Measurements from ENCODE around the gene KCNH1. TPM values are rescaled to one million over a fixed set of nuclear protein-coding genes. Genes with fewer than 3 reads are reported as not detected.

KCNH1 gene
- total and polyA plus RNA-seq, 10 of the 15 experiments (the other 5 are each of a cell fraction or from before 2014, with no cell fraction given) = 0.02 to 0.04 (median 0.04) TPM; not detected in 7

DNA sequence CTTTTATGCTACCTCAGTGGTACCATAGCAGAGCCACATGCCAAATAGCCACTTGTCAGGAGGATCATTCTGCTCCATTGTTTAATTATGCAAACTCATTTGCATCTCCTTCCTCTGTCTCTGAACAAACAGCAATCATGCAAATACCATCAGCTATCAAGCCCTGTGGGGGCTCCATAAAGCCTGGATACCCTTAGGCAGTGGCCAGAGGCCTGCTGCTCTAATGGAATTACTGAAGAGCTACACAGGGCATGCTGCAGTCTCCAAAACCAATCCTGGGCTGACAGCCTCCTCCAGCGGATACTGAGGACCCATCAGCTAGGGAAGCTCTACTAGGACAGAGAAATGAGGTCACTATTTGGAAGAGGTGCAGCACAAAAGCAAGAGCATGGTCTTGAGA is 376.3 kb downstream of the KCNH1 start:
- no peaks in the 10 kb centered on the region for H3K9me3 ChIP-seq (replicated peaks; ENCODE audit: control insufficient read depth, insufficient read depth, low read length)
- no peak overlapping the region for H2AFZ ChIP-seq (ENCODE audit: control insufficient read depth, low read depth, low read length)
- no peaks in the 10 kb centered on the region for H3K79me2 ChIP-seq (ENCODE audit: control insufficient read depth, insufficient read depth, low read length)
- H3K27ac ChIP-seq (ENCODE audit: control insufficient read depth, insufficient read depth) = no peak overlapping the region
- no peak overlapping the region for H3K9ac ChIP-seq (ENCODE audit: control insufficient read depth, insufficient read depth, low read length)
- DNase-seq (ENCODE audit: low read depth, low spot score) (no peak), ATAC-seq (no peak), FAIRE-seq (no peak)
- no peaks in the 10 kb centered on the region for H4K20me1 ChIP-seq (ENCODE audit: control insufficient read depth, insufficient read depth)
- no peaks in the 10 kb centered on the region for H3K36me3 ChIP-seq (ENCODE audit: control insufficient read depth in 2 of 2, insufficient read depth in 2 of 2, low read length in 1 of 2)
- in situ Hi-C loops (cut with MboI) (no loop called here), intact Hi-C loops (cut with micrococcal nuclease; ENCODE audit: unreplicated experiment) (no loop called here)
- SMC1A ChIA-PET (ENCODE audit: uncharacterized antibody, unreplicated experiment) = interaction anchor here (0.9 to 1.2 kb wide), 3 partner anchors 11 to 175 kb away, joined by 3 read pairs; no protein-coding TSS in a partner anchor
- WGBS (ENCODE audit: insufficient coverage, insufficient replicate concordance, low lambda C conversion rate, missing lambda C conversion rate) = 23% methylated on average over 1 of the region's 1 CpG
- H3K4me1 ChIP-seq (ENCODE audit: control insufficient read depth, insufficient read depth, low read length) = no peaks in the 10 kb centered on the region
- no peak overlapping the region for H3K4me3 ChIP-seq
- CTCF ChIA-PET = interaction anchor here (0.6 kb wide), 1 partner anchor 176 kb away, joined by 3 read pairs; no protein-coding TSS in a partner anchor
- RAD21 ChIA-PET (ENCODE audit: unreplicated experiment) = interaction anchor here (0.8 kb wide), 1 partner anchor 174 kb away, joined by 3 read pairs; no protein-coding TSS in a partner anchor
- POLR2A ChIA-PET = no interaction called here
- H3K27me3 ChIP-seq (replicated peaks in 1 of 2; ENCODE audit: control insufficient read depth in 2 of 2, insufficient read depth in 2 of 2, low read length in 1 of 2) = 0 out of 4 replicates have a peak, but pooled peaks cover 0 to 2% of the 10 kb centered on the region in 2 experiments
- H3K4me2 ChIP-seq (ENCODE audit: control insufficient read depth, insufficient read depth) = no peak overlapping the region
- TF ChIP-seq, protein P1, sequence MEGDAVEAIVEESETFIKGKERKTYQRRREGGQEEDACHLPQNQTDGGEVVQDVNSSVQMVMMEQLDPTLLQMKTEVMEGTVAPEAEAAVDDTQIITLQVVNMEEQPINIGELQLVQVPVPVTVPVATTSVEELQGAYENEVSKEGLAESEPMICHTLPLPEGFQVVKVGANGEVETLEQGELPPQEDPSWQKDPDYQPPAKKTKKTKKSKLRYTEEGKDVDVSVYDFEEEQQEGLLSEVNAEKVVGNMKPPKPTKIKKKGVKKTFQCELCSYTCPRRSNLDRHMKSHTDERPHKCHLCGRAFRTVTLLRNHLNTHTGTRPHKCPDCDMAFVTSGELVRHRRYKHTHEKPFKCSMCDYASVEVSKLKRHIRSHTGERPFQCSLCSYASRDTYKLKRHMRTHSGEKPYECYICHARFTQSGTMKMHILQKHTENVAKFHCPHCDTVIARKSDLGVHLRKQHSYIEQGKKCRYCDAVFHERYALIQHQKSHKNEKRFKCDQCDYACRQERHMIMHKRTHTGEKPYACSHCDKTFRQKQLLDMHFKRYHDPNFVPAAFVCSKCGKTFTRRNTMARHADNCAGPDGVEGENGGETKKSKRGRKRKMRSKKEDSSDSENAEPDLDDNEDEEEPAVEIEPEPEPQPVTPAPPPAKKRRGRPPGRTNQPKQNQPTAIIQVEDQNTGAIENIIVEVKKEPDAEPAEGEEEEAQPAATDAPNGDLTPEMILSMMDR (IDR thresholded peaks at IDR 0.05 in 2 of 3, conservative IDR thresholded peaks at IDR 0.05 in 1 of 3; ENCODE audit: control insufficient read depth in 2 of 3, extremely low read depth in 1 of 3, insufficient read depth in 1 of 3, low read depth in 3 of 3, low read length in 3 of 3) = 0 out of 6 replicates have a peak, but pooled peaks of 1 of the 3 experiments have one; percentile 5
- no peak for TF ChIP-seq BMI1 (IDR thresholded peaks at IDR 0.05; ENCODE audit: borderline replicate concordance)
- TF ChIP-seq ASH2L (IDR thresholded peaks at IDR 0.05; ENCODE audit: borderline replicate concordance, low read depth) = no peak
- no TSS peak for BruUV-seq (replicated peaks)

DNA sequence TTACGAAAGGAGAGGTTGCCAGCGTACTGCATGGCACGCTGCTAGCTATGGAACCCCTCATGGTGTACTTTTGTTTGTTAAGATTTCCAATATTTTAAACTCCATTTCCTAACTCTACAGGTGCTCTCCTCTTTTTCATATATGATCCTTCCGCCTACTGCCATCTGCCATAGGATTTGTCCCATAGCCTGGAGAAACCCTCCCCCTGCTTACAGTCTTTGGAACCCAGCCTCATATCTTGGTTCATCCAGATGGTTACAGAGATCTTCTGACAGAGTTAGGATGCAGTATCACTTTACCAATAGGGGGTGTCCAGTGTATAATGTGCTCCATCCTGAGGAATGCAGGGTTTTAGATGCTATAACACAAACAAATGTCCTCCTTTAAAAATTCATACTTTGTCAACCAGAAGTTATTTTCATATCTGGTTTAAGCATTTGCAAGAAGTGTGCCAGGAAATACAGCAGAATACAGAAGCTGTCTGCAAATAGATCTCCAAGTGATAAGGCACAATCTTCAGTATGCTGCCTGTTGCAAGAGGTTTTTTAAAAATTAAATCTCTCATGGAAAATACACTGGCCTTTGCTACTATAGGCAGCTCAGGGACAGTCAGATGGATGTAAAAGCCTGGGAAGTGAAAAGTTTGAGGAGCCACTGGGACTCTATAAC is 377.8 kb downstream of the KCNH1 start:
- intact Hi-C loops (cut with micrococcal nuclease; ENCODE audit: unreplicated experiment) (no loop called here), in situ Hi-C loops (cut with MboI) (no loop called here)
- Histone ChIP-seq H3K4me2 (ENCODE audit: control insufficient read depth, insufficient read depth) (no peak overlapping the region), H3K36me3 (ENCODE audit: control insufficient read depth in 2 of 2, insufficient read depth in 2 of 2, low read length in 1 of 2) (no peaks in the 10 kb centered on the region), H3K27me3 (replicated peaks in 1 of 2; ENCODE audit: control insufficient read depth in 2 of 2, insufficient read depth in 2 of 2, low read length in 1 of 2) (0 out of 4 replicates have a peak, but pooled peaks cover 0 to 2% of the 10 kb centered on the region in 2 experiments), H3K9me3 (replicated peaks; ENCODE audit: control insufficient read depth, insufficient read depth, low read length) (no peaks in the 10 kb centered on the region), H3K79me2 (ENCODE audit: control insufficient read depth, insufficient read depth, low read length) (no peaks in the 10 kb centered on the region), H3K4me3 (no peak overlapping the region), H4K20me1 (ENCODE audit: control insufficient read depth, insufficient read depth) (no peaks in the 10 kb centered on the region), H2AFZ (ENCODE audit: control insufficient read depth, low read depth, low read length) (no peak overlapping the region), H3K4me1 (ENCODE audit: control insufficient read depth, insufficient read depth, low read length) (no peaks in the 10 kb centered on the region), H3K9ac (ENCODE audit: control insufficient read depth, insufficient read depth, low read length) (no peak overlapping the region), H3K27ac (ENCODE audit: control insufficient read depth, insufficient read depth) (no peak overlapping the region)
- ChIA-PET POLR2A (no interaction called here), RAD21 (ENCODE audit: unreplicated experiment) (no interaction called here), CTCF (no interaction called here), SMC1A (ENCODE audit: uncharacterized antibody, unreplicated experiment) (interaction anchor here (1.2 kb wide), 2 partner anchors 12 to 23 kb away, joined by 3 read pairs; no protein-coding TSS in a partner anchor)
- no TSS peak for BruUV-seq (replicated peaks)
- TF ChIP-seq BRCA1 (IDR thresholded peaks at IDR 0.05; ENCODE audit: low read depth, low read length) (no peak), MTA3 (IDR thresholded peaks at IDR 0.05; ENCODE audit: borderline replicate concordance, low read length) (no peak), FOXM1 (IDR thresholded peaks at IDR 0.05; ENCODE audit: low read depth, low read length) (no peak), EZH2 (IDR thresholded peaks at IDR 0.05; ENCODE audit: borderline replicate concordance, control insufficient read depth, low read depth, low read length) (no peak), JUND (IDR thresholded peaks at IDR 0.05; ENCODE audit: low read depth, low read length) (no peak), ZZZ3 (IDR thresholded peaks at IDR 0.05; ENCODE audit: control insufficient read depth, insufficient read length, low read depth) (no peak), MYC (IDR thresholded peaks at IDR 0.05; ENCODE audit: insufficient read depth, insufficient read length, insufficient replicate concordance, low read length, severe bottlenecking) (no peak), ZNF207 (IDR thresholded peaks at IDR 0.05; ENCODE audit: borderline replicate concordance) (no peak), CHD4 (IDR thresholded peaks at IDR 0.05) (no peak)
- TF ChIP-seq, protein P2, sequence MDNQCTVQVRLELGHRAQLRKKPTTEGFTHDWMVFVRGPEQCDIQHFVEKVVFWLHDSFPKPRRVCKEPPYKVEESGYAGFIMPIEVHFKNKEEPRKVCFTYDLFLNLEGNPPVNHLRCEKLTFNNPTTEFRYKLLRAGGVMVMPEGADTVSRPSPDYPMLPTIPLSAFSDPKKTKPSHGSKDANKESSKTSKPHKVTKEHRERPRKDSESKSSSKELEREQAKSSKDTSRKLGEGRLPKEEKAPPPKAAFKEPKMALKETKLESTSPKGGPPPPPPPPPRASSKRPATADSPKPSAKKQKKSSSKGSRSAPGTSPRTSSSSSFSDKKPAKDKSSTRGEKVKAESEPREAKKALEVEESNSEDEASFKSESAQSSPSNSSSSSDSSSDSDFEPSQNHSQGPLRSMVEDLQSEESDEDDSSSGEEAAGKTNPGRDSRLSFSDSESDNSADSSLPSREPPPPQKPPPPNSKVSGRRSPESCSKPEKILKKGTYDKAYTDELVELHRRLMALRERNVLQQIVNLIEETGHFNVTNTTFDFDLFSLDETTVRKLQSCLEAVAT (IDR thresholded peaks at IDR 0.05) = no peak
- no peak for FAIRE-seq
- no peak for ATAC-seq
- DNase-seq (ENCODE audit: low read depth, low spot score) = no peak
- WGBS (ENCODE audit: insufficient coverage, insufficient replicate concordance, low lambda C conversion rate, missing lambda C conversion rate) = 71% methylated on average over 4 of the region's 4 CpGs

Measured in GM12878 (cell line).